Neural progenitor cell (in vitro differentiated cells): Measurements from ENCODE around the gene LRP1.

ENCODE experiments used
- EZH2phosphoT487 ChIP-seq: fragments of 200-600 bp; sonication (generic); IDR thresholded peaks from 2 replicates; pipeline ENCODE4 v1.6.1; 2017; ENCODE audit warnings: antibody characterized with exemption
- TF ChIP-seq, protein P1 (sequence below): fragments of 200-600 bp; sonication (generic); IDR thresholded peaks from 2 replicates; pipeline ENCODE4 v1.5.1; 2017; ENCODE audit warnings: antibody characterized with exemption, mild to moderate bottlenecking

DNA sequence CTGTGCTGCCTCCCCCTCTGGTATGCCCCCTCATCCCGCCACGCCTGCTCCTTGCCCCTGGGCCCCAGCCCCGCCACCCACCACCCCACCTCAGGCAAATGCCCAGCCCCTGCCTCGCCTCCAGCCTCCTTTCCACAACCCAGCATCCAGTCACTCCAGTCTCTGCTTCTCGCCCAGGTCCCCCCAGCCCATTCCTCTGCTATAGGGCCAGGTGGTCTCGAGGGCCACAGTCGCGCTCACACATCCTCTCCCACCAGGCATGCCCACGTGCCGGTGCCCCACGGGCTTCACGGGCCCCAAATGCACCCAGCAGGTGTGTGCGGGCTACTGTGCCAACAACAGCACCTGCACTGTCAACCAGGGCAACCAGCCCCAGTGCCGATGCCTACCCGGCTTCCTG is 82.2 kb downstream of the LRP1 start:
- TF ChIP-seq, protein P1, sequence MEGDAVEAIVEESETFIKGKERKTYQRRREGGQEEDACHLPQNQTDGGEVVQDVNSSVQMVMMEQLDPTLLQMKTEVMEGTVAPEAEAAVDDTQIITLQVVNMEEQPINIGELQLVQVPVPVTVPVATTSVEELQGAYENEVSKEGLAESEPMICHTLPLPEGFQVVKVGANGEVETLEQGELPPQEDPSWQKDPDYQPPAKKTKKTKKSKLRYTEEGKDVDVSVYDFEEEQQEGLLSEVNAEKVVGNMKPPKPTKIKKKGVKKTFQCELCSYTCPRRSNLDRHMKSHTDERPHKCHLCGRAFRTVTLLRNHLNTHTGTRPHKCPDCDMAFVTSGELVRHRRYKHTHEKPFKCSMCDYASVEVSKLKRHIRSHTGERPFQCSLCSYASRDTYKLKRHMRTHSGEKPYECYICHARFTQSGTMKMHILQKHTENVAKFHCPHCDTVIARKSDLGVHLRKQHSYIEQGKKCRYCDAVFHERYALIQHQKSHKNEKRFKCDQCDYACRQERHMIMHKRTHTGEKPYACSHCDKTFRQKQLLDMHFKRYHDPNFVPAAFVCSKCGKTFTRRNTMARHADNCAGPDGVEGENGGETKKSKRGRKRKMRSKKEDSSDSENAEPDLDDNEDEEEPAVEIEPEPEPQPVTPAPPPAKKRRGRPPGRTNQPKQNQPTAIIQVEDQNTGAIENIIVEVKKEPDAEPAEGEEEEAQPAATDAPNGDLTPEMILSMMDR = no peak
- no peak for TF ChIP-seq EZH2phosphoT487
